Neural cell (in vitro differentiated cells): Measurements from ENCODE around the gene NMB. TPM values are rescaled to one million over a fixed set of nuclear protein-coding genes. Genes with fewer than 3 reads are reported as not detected.

Experiments used
- H2AFZ ChIP-seq: fragments of 200-600, 300-800 bp; sonication (generic), shearing (Covaris generic); 2 replicates; pipeline ENCODE4 v1.6.0; 2014; ENCODE audit warnings: low read depth, mild to moderate bottlenecking, antibody characterized with exemption, low read length, moderate library complexity
- H3F3A ChIP-seq: fragments of 200-600 bp; shearing (Covaris generic); 2 replicates; pipeline ENCODE4 v1.6.1; 2016; ENCODE audit warnings: mild to moderate bottlenecking, moderate library complexity, mixed read lengths, antibody characterized with exemption, low read length; ENCODE audit not compliant: insufficient read depth, poor library complexity, severe bottlenecking
- H3K27ac ChIP-seq: fragments of 200-600, 300-800 bp; sonication (generic), shearing (Covaris generic); 2 replicates; pipeline ENCODE4 v1.5.1; 2014; ENCODE audit warnings: mild to moderate bottlenecking, low read length, moderate library complexity
- H3K27me3 ChIP-seq: fragments of 300-800, 200-600 bp; sonication (generic), shearing (Covaris generic); 2 replicates; pipeline ENCODE4 v1.6.0; 2014; ENCODE audit warnings: mild to moderate bottlenecking, low read depth, low read length, moderate library complexity; ENCODE audit not compliant: insufficient read depth
- H3K36me3 ChIP-seq: fragments of 300-800, 200-600 bp; sonication (generic), shearing (Covaris generic); 2 replicates; pipeline ENCODE4 v1.5.1; 2014; ENCODE audit warnings: mild to moderate bottlenecking, antibody characterized with exemption, low read length, moderate library complexity; ENCODE audit not compliant: insufficient read depth
- H3K4me2 ChIP-seq: fragments of 300-800, 200-600 bp; sonication (generic), shearing (Covaris generic); 2 replicates; pipeline ENCODE4 v1.6.0; 2014; ENCODE audit warnings: mild to moderate bottlenecking, low read length
- H3K4me3 ChIP-seq: fragments of 300-800, 200-600 bp; sonication (generic), shearing (Covaris generic); 2 replicates; pipeline ENCODE4 v1.5.1; 2014; ENCODE audit warnings: mild to moderate bottlenecking, low read length, moderate library complexity
- H3K79me2 ChIP-seq: fragments of 200-600 bp; shearing (Covaris generic); replicated peaks from 2 replicates; pipeline ENCODE4 v1.6.0; 2014; ENCODE audit warnings: mild to moderate bottlenecking, low read length, moderate library complexity; ENCODE audit not compliant: insufficient read depth
- H3K9ac ChIP-seq: fragments of 300-800, 200-600 bp; sonication (generic), shearing (Covaris generic); 2 replicates; pipeline ENCODE4 v1.6.1; 2016; ENCODE audit warnings: mild to moderate bottlenecking, low read length, mixed read lengths
- H3K9me2 ChIP-seq: fragments of 200-600 bp; shearing (Covaris generic); 2 replicates; pipeline ENCODE4 v1.6.1; 2016; ENCODE audit warnings: mild to moderate bottlenecking, low read length, mixed read lengths; ENCODE audit not compliant: insufficient read depth
- H3K9me3 ChIP-seq: fragments of 200-600, 300-800 bp; sonication (generic), shearing (Covaris generic); 2 replicates; pipeline ENCODE4 v1.6.1; 2016; ENCODE audit warnings: mild to moderate bottlenecking, mixed run types, low read length, moderate library complexity, mixed read lengths
- H4K20me1 ChIP-seq: fragments of 200-600 bp; shearing (Covaris generic); 2 replicates; pipeline ENCODE4 v1.6.1; 2016; ENCODE audit warnings: mild to moderate bottlenecking, mixed run types; ENCODE audit not compliant: insufficient read depth
- EP300 ChIP-seq: fragments of 450-650 bp; conservative IDR thresholded peaks from 2 replicates; pipeline ENCODE4 v1.6.1; 2014; ENCODE audit warnings: antibody characterized with exemption, mild to moderate bottlenecking, moderate library complexity; ENCODE audit not compliant: poor library complexity, severe bottlenecking
- EZH2 ChIP-seq: fragments of 200-600, 300-800 bp; shearing (Covaris generic), sonication (generic); IDR thresholded peaks from 2 replicates; pipeline ENCODE4 v1.6.1; 2014; ENCODE audit warnings: antibody characterized with exemption, low read length, borderline replicate concordance, mild to moderate bottlenecking; ENCODE audit not compliant: insufficient read depth, poor library complexity, severe bottlenecking
- MXI1 ChIP-seq: fragments of 450-650 bp; conservative IDR thresholded peaks from 2 replicates; pipeline ENCODE4 v1.6.1; 2014; ENCODE audit warnings: antibody characterized with exemption, mild to moderate bottlenecking; ENCODE audit not compliant: poor library complexity, severe bottlenecking
- POLR2AphosphoS5 ChIP-seq: IDR thresholded peaks from 2 replicates; pipeline ENCODE4 v1.6.1; 2012
- RAD21 ChIP-seq: fragments of 450-650 bp; conservative IDR thresholded peaks from 2 replicates; pipeline ENCODE4 v1.6.1; 2014; ENCODE audit warnings: antibody characterized with exemption, mild to moderate bottlenecking, moderate library complexity
- SMC3 ChIP-seq: fragments of 450-650 bp; conservative IDR thresholded peaks from 2 replicates; pipeline ENCODE4 v1.6.1; 2014; ENCODE audit warnings: antibody characterized with exemption, mild to moderate bottlenecking, moderate library complexity; ENCODE audit not compliant: poor library complexity
- TAF1 ChIP-seq: IDR thresholded peaks from 2 replicates; pipeline ENCODE4 v1.6.1; 2012; ENCODE audit warnings: low read depth
- polyA plus RNA-seq: library from polyadenylated mRNA; depleted of rRNA; stranded (reverse); fragments of >200 nt; gene quantifications from 2 replicates; pipeline ENCODE4 v1.2.3, GENCODE V29; 2014
- TF ChIP-seq, protein P1 (sequence below): fragments of 450-650 bp; IDR thresholded peaks from 2 replicates; pipeline ENCODE4 v1.5.1; 2014; ENCODE audit warnings: antibody characterized with exemption, mild to moderate bottlenecking, moderate library complexity; ENCODE audit not compliant: poor library complexity, severe bottlenecking
- TF ChIP-seq, protein P2 (sequence below): IDR thresholded peaks from 2 replicates; pipeline ENCODE4 v1.6.1; 2012; ENCODE audit warnings: borderline replicate concordance

Gene NMB
- polyA plus RNA-seq, 1 donor from 2014 or later = 3.0 TPM

DNA sequence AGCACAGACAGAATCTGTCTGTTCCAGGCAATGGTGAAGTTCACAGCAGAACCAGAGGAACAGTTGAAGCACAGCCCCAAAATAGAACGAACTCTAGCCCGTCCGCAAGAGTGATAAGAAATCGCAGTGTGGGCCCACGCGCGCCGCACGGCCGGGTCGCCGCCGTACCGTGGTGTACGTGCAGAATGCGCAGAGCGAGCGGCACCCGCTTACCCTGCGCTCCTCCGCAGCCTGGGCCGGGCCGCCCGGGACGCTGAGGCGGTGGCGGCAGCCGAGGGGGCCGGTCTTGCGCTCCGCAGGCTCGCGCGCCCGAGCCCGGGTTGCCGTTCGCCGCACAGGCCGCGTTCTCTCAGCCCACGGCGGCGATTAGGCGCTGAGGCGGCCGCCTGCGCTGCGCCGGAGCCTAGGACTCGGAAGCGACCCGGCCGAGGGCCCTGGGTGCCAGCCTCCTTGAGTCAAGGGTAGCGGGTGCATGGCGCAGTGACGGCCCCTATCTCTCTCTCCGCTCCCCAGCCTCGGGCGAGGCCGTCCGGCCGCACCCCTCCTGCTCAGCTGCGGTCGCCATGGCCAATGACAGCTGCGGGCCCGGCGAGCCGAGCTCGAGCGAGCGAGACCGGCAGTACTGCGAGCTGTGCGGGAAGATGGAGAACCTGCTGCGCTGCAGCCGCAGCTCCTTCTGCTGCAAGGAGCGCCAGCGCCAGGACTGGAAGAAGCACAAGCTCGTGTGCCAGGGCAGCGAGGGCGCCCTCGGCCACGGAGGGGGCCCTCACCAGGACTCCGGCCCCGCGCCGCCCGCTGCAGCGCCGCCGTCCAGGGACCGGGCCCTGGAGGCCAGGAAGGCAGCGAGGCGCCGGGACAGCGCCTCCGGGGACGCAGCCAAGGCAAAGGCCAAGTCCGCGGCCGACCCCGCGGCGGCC, 24.4 kb downstream of the NMB start:
- peak overlapping the region; percentile 83 for H3K9ac ChIP-seq
- H3K4me2 ChIP-seq = peak overlapping the region; percentile 68
- peak overlapping the region; percentile 81 for H3K4me3 ChIP-seq
- no peaks in the 10 kb centered on the region for H3K9me2 ChIP-seq
- H2AFZ ChIP-seq = peak overlapping the region; percentile 21
- H3K36me3 ChIP-seq = no peaks in the 10 kb centered on the region
- peak overlapping the region; percentile 73 for H3K27ac ChIP-seq
- no peaks in the 10 kb centered on the region for H3K9me3 ChIP-seq
- no peak for TF ChIP-seq RAD21
- TF ChIP-seq EZH2 = no peak
- TF ChIP-seq EP300 = no peak
- peak; percentile 44 for TF ChIP-seq MXI1
- peak; percentile 50 for TF ChIP-seq POLR2AphosphoS5
- TF ChIP-seq, protein P1, sequence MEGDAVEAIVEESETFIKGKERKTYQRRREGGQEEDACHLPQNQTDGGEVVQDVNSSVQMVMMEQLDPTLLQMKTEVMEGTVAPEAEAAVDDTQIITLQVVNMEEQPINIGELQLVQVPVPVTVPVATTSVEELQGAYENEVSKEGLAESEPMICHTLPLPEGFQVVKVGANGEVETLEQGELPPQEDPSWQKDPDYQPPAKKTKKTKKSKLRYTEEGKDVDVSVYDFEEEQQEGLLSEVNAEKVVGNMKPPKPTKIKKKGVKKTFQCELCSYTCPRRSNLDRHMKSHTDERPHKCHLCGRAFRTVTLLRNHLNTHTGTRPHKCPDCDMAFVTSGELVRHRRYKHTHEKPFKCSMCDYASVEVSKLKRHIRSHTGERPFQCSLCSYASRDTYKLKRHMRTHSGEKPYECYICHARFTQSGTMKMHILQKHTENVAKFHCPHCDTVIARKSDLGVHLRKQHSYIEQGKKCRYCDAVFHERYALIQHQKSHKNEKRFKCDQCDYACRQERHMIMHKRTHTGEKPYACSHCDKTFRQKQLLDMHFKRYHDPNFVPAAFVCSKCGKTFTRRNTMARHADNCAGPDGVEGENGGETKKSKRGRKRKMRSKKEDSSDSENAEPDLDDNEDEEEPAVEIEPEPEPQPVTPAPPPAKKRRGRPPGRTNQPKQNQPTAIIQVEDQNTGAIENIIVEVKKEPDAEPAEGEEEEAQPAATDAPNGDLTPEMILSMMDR = peak; percentile 23
- TF ChIP-seq, protein P2, sequence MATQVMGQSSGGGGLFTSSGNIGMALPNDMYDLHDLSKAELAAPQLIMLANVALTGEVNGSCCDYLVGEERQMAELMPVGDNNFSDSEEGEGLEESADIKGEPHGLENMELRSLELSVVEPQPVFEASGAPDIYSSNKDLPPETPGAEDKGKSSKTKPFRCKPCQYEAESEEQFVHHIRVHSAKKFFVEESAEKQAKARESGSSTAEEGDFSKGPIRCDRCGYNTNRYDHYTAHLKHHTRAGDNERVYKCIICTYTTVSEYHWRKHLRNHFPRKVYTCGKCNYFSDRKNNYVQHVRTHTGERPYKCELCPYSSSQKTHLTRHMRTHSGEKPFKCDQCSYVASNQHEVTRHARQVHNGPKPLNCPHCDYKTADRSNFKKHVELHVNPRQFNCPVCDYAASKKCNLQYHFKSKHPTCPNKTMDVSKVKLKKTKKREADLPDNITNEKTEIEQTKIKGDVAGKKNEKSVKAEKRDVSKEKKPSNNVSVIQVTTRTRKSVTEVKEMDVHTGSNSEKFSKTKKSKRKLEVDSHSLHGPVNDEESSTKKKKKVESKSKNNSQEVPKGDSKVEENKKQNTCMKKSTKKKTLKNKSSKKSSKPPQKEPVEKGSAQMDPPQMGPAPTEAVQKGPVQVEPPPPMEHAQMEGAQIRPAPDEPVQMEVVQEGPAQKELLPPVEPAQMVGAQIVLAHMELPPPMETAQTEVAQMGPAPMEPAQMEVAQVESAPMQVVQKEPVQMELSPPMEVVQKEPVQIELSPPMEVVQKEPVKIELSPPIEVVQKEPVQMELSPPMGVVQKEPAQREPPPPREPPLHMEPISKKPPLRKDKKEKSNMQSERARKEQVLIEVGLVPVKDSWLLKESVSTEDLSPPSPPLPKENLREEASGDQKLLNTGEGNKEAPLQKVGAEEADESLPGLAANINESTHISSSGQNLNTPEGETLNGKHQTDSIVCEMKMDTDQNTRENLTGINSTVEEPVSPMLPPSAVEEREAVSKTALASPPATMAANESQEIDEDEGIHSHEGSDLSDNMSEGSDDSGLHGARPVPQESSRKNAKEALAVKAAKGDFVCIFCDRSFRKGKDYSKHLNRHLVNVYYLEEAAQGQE = no peak
- no peak for TF ChIP-seq TAF1
- no peak for TF ChIP-seq SMC3
- H3F3A ChIP-seq = no peaks in the 10 kb centered on the region
- no peaks in the 10 kb centered on the region for H4K20me1 ChIP-seq
- no peaks in the 10 kb centered on the region for H3K27me3 ChIP-seq
- H3K79me2 ChIP-seq = peaks cover 20% of the 10 kb centered on the region

DNA sequence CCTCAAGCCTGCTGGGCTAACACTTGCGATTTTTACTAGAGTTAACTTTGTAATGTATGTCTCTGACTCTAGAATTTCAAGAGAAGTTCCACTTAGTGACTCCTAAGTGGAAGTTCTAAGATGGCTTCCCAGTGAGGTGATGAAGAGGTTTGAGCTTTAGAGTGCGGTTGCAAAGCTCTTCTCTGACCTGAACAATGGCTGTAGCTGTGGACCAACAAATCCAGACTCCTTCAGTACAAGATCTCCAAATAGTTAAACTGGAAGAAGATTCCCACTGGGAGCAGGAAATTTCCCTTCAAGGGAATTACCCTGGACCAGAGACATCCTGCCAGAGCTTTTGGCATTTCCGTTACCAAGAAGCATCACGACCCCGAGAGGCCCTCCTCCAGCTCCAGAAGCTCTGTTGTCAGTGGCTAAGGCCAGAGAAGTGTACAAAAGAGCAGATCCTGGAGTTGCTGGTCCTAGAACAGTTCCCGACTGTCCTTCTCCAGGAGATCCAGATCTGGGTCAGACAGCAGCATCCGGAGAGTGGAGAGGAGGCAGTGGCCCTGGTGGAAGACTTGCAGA, 26.2 kb downstream of the NMB start:
- Histone ChIP-seq H3K9ac (peak overlapping the region; percentile 10), H4K20me1 (no peaks in the 10 kb centered on the region), H3K4me3 (peak overlapping the region; percentile 81), H3K9me3 (no peaks in the 10 kb centered on the region), H3K79me2 (peaks cover 20% of the 10 kb centered on the region), H3F3A (no peaks in the 10 kb centered on the region), H3K27me3 (no peaks in the 10 kb centered on the region), H3K9me2 (no peaks in the 10 kb centered on the region), H3K27ac (no peak overlapping the region), H3K4me2 (peak overlapping the region; percentile 86), H2AFZ (no peak overlapping the region), H3K36me3 (no peaks in the 10 kb centered on the region)
- TF ChIP-seq, protein P1 = no peak
- TF ChIP-seq SMC3 = no peak
- no peak for TF ChIP-seq EZH2
- TF ChIP-seq, protein P2 = no peak
